IPS-15b (cell line): ENCODE results near the gene DCST1.

ENCODE experiments used
- H3K27me3 ChIP-seq: one replicate; pipeline ENCODE4 v1.6.1; 2013; ENCODE audit warnings: low read length; ENCODE audit not compliant: control insufficient read depth, insufficient read depth
- H3K36me3 ChIP-seq: one replicate; pipeline ENCODE4 v1.6.1; 2013; ENCODE audit warnings: low read length; ENCODE audit not compliant: control insufficient read depth, insufficient read depth
- H3K4me1 ChIP-seq: one replicate; pipeline ENCODE4 v1.6.1; 2013; ENCODE audit warnings: mild to moderate bottlenecking, low read length; ENCODE audit not compliant: control insufficient read depth, insufficient read depth
- H3K4me3 ChIP-seq: one replicate; pipeline ENCODE4 v1.5.1; 2013; ENCODE audit warnings: low read depth, low read length
- H3K9ac ChIP-seq: one replicate; pipeline ENCODE4 v1.6.1; 2013; ENCODE audit warnings: low read depth, mild to moderate bottlenecking, low read length
- H3K9me3 ChIP-seq: one replicate; pipeline ENCODE4 v1.6.1; 2013; ENCODE audit warnings: mild to moderate bottlenecking, low read length; ENCODE audit not compliant: control insufficient read depth, insufficient read depth

Gene DCST1

DNA sequence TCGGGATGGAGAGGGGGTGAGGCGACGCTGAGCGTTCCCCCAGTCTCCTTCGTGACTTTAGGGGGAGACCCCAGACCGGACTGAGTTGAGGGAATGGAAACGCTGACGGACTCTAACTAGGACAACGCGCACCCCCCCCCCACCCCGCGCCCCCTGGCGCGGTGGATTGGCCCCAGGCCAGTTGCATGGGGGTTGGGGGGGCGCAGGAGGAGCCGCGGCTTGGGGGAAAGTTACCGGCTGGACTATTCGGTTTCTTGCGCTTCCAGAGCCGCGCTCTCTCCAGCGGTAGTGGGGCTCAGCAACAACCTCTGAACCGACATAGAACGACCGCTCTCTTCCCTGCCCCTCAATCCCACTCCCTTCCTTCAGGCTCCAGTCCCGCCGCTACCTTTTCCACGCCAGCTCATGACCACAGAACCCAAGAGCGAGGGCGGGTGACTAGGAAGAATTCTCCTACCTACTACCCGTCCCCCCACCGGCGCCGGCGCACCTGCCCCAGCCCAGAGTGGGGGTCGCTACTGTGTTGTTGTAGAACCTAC lies 30.3 kb upstream of the DCST1 start:
- H3K27me3 ChIP-seq: no peaks in the 10 kb centered on the region
- H3K36me3 ChIP-seq: no peaks in the 10 kb centered on the region
- peak overlapping the region; percentile 41 for H3K9ac ChIP-seq
- H3K4me3 ChIP-seq: peak overlapping the region; percentile 79
- no peaks in the 10 kb centered on the region for H3K9me3 ChIP-seq
- peaks cover 11% of the 10 kb centered on the region for H3K4me1 ChIP-seq

DNA sequence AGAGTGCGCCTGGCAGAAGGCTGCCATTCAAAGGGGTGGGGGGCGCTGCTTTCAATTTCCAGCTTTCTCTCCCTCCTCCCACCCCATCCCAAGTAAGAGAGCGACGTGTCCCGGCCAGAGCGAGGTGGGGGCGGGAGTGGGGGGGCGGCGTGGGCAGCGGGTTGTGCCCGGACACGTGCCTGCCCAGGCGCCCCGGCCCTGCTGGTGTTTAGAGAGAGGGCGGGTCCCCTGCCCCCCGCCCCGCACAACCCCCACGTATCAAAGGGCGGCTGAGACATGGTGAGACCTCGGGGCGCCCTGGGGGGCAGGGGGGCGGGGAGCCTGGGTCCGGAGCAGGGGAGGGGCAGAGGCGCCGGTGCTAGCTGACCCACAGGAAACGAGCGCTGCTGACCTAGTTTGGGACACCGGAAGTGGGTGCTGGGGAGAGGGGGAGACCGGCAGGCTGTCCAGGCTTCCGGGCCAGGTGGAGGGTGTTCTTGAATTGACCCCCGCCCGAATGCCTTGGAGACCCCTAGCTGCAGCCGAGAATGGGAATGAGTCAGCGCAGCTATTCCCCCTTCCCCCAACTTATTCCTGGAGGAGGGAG lies 29.8 kb upstream of the DCST1 start:
- Histone ChIP-seq H3K4me1 (peaks cover 12% of the 10 kb centered on the region), H3K27me3 (no peaks in the 10 kb centered on the region), H3K9ac (peak overlapping the region; percentile 41), H3K36me3 (no peaks in the 10 kb centered on the region), H3K9me3 (no peaks in the 10 kb centered on the region), H3K4me3 (peak overlapping the region; percentile 79)

DNA sequence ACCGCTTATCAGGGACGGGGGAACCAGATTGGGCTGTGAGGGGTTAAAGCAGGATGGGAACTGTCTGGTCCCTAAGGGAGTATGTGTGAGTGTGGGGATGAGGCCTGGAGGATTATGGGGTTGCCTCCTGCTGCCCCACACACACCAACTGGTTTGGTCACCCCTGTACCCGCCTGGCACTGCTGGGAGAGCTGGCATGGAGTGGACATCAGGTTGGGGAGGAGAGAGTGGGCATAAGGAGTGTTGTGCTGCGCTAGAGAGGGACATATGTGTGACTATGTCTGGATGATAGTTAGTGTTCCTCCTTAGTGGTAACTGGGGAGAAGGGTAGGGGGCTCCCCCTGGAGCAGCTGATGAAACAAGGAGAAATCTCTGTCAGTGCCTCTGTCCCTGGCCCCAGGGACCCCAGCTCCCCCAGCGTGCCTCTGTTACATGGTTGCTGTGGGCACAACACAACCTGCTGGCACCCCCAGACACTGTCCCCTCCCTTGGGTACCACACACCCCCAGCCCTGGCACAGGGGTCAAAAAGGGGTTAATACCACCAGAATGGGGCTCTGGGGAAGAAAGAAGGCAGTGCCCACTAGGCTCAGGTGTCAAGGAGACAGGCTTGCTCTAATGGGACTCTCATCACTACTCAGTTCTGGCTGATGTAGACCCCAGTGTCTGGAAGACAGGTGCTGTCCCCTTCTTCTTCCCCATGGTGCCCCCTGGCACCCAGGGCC lies 29.1 kb upstream of the DCST1 start:
- Histone ChIP-seq H3K4me3 (peak overlapping the region; percentile 59), H3K4me1 (peaks cover 13% of the 10 kb centered on the region), H3K36me3 (no peaks in the 10 kb centered on the region), H3K9ac (peak overlapping the region; percentile 9), H3K9me3 (no peaks in the 10 kb centered on the region), H3K27me3 (no peaks in the 10 kb centered on the region)

DNA sequence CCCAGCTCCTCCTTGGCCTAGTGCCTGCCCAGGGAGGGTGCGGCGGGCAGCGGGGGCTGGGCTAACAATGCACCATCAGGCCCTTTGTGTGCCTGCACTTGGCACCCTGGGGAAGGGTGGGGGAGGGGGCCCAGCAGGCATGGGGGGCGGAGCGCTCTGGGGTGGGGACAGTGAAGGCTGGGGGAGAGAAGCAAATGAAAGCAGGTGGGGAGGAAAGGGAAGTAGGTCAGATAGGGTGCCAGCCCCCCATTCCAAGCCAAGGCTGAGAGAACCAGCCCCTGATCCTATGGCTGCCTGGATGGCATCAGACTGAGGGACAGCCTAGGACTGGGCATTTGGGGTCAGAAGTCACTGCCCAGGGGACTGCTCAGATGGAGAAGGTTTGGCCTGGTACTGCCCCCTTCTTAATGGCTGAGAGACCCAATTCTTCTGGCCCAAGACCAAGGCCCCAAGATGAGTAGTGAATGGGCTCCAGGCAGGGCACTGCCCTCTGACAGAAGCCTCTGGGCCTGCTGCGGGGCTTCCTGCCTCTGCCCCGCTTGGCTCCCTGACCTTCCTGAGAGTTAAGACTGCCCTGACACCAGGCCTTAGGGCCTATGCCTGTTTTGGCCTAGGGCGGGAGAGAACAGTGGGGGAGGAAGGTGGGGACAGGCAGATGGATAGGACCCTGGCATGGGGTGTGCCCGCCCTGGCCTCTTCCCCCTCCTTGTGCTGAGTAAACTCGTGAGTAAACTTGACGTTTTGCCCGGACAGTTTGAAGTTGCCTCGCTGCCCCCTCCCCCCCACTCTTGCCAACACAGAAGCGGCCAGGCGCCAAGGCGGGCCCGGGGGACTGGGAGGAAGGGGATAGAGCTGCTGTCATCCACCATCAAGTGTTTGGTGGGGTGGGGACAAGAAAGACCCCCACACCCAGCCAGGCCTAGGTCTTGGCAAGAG lies 28.3 kb upstream of the DCST1 start:
- Histone ChIP-seq H3K9ac (no peak overlapping the region), H3K9me3 (no peaks in the 10 kb centered on the region), H3K27me3 (no peaks in the 10 kb centered on the region), H3K4me1 (peaks cover 17% of the 10 kb centered on the region), H3K36me3 (no peaks in the 10 kb centered on the region), H3K4me3 (peak overlapping the region; percentile 59)

DNA sequence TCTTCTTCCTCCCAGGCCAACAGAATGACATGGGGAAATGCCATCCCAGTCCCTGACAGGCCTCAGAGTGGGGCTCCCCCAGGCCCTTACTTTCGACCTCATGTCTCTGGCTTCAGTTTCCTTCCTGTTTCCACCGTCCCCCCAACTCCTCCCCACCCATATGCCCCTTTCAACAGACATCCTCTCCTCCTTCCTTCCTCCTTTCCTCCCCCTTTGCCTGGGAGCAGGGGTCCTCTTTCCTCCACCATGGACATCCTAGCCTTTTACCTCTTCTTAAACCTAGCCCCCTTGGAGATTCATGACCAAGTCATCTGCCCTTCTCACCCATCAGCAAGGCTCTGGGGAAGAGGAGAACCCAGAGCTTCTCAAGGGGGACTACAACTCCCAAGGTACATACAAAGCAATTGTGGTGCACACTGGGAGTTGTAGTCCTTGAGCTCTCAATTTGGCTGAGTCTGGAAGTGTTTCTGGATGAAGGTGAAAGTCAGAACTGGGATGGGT lies 27.0 kb upstream of the DCST1 start:
- Histone ChIP-seq H3K4me3 (no peak overlapping the region), H3K36me3 (no peaks in the 10 kb centered on the region), H3K27me3 (no peaks in the 10 kb centered on the region), H3K9ac (no peak overlapping the region), H3K4me1 (peaks cover 17% of the 10 kb centered on the region), H3K9me3 (no peaks in the 10 kb centered on the region)

DNA sequence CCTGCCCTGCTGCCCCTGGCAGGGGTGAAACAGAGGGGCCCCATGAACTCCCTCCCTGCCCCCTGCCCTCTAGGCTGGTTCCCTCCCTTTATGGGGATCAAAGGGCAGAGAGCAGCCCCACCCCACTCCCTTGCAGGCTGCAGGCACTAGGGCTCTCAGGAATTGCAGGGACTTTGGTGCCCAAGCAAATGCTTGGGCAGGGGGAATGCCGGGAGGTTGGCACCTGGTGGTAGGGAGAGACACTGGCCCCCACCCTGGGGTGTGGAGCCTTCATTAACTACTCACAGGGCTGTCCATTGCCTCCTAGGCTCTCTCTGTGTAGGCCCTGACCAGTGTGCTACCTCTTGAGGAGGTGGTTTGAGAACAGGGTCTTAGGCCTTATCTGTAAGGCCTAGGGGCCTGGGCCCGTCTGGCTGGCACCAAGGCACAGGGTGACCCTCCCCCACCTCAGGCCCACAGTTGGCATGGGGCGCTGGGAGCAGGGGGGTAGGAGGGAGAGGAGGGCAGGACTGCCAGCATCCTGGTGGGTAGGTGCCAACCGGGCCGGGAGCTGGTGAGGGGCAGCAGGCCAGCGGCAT lies 26.3 kb upstream of the DCST1 start:
- H3K4me3 ChIP-seq: no peak overlapping the region
- H3K27me3 ChIP-seq: no peaks in the 10 kb centered on the region
- H3K4me1 ChIP-seq: peaks cover 20% of the 10 kb centered on the region
- H3K9ac ChIP-seq: no peak overlapping the region
- H3K36me3 ChIP-seq: no peaks in the 10 kb centered on the region
- H3K9me3 ChIP-seq: no peaks in the 10 kb centered on the region

DNA sequence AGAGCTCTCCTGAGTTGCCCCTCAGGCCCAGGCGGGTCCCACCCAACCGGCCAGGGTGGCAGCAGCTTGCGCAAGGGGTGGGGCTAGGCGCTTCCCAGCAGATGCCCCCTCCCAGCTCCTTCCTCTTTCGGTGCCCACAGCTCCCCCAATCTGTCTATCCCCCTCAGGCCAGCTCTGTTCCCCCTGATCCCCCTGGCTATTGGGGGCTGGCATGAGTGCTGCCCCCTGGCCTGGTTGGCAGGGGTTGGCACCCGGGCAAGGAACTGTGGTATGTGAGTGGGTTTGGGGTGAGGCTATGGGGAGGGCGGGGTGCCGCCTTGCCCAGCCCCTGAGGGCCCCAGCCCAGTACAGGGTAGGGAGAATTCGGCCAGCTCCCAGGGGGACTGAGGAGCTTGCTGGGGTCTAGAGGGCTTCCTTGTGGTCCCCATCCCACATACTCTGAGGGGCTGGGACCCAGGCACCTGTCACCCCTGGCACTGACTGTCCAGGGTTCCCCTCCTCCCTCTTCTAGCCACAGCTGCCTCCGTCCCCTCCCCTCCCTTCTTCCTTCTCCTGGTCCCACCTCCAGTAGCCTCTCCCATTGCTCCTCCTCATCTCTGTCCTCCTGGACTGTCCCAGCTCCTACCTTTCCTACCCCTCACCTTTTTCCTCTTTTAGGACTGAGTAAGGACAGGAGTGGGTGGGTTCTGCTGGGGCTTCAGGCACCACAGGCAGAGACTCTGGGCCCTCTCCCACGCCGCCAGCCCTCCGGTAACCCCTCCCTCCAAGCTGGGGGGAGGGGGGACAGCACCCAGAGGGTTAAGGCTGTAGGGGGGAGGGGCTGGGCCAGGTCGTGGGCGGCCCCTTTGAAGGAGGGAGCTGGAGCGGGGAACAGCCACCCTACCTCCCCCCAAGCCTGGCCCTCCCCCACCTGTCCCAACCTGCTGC lies 25.3 kb upstream of the DCST1 start:
- Histone ChIP-seq H3K27me3 (no peaks in the 10 kb centered on the region), H3K9me3 (no peaks in the 10 kb centered on the region), H3K9ac (no peak overlapping the region), H3K4me1 (peaks cover 30% of the 10 kb centered on the region), H3K36me3 (no peaks in the 10 kb centered on the region), H3K4me3 (peak overlapping the region; percentile 43)

DNA sequence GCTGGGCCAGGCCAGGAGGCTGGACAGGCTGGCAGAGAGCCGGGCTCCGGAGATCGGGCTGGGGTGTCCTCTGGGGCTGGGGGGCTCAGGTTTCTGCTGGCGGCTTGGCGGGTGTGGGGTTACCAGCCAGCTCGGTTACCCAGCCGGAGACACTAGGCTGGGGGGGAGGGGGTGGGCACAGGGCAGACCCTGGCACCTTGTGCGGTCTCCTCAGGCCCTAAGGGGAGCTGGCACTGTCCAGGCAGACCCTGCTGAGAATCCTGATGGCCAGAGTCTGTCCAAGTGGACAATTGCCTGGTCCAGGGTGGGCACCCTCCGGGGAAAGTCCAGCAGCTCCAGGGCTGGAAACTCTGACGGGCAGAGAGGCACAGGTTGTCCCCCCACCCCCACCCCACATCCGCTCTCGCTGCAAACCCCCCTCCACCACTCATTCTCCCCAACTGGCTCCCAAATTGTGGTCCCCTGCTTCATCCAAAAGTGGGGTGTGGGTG lies 24.4 kb upstream of the DCST1 start:
- Histone ChIP-seq H3K4me3 (peak overlapping the region; percentile 43), H3K36me3 (peaks cover 4% of the 10 kb centered on the region), H3K9ac (no peak overlapping the region), H3K9me3 (no peaks in the 10 kb centered on the region), H3K4me1 (peaks cover 33% of the 10 kb centered on the region), H3K27me3 (no peaks in the 10 kb centered on the region)

DNA sequence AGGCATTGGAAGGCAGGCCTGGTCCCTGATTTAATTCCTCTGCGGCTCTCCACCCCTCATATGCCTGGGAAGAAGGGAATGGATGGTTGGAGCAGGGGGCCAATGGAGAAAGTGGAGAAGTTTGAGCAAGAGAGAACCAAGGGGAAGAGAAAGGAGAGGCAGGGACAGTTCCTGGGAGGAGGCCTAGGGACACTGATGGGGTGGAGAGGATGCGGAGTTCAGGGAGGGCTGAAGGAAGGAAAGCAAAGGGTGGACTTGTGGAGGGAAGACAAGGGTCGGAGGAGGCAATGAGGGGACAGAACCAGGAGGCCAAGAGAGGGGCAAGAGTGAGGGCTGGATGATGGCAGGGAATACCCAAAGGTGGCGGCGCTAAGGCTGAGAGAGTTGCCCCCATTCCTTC lies 23.9 kb upstream of the DCST1 start:
- Histone ChIP-seq H3K4me3 (no peak overlapping the region), H3K27me3 (no peaks in the 10 kb centered on the region), H3K9ac (no peak overlapping the region), H3K4me1 (peaks cover 28% of the 10 kb centered on the region), H3K9me3 (no peaks in the 10 kb centered on the region), H3K36me3 (peaks cover 7% of the 10 kb centered on the region)

DNA sequence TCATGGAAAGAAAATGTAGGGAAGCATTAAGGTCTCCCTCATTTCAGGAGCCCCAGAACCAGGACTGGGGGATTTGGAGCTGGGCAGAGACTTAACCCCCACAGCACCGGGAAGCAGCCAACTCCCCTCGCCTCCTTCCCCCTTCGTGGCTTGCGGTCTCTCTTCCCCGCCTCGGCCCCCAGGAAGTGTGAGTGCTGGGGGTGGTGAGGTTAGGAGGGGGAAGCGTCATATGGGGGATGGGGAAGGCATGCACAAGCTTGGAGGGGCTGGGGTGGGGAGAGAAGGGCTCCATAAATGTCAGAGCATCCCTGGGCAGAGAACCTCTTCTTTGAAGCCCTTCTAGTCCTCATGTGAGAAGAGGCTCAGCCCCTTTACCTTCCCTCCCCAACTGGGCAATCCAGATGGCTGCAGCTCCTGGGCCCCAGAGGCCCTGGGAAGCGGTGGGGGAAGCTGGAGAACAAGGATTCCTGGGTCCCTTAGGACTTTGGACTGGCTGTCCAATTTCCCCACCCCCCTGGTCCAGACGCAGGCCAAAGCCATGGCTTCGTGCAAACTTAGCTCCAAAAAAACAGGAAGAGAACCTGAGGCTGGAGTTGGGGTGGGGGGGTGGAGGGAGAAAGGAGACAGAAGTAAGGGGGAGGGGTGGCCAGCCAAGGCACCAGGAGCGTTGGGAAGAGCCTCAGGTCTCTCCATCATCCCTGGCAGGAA lies 23.3 kb upstream of the DCST1 start:
- Histone ChIP-seq H3K9ac (no peak overlapping the region), H3K4me3 (no peak overlapping the region), H3K4me1 (peaks cover 25% of the 10 kb centered on the region), H3K9me3 (no peaks in the 10 kb centered on the region), H3K27me3 (no peaks in the 10 kb centered on the region), H3K36me3 (peaks cover 8% of the 10 kb centered on the region)
